SIG-M5 treated with dmso at 0.1 percent for 504 hours (cell line): ENCODE results near the gene ZNF740.
"Not testable (repeated sequence)": the region's sequence is repeated elsewhere in the genome, so short reads cannot be mapped to it uniquely, and the experiment has no call there.

Source experiments
- DNase-seq: peaks from one replicate; lab custom pipeline; 2025; ENCODE audit not compliant: unreplicated experiment; lab: John Stamatoyannopoulos, UW

The ZNF740 gene

DNA sequence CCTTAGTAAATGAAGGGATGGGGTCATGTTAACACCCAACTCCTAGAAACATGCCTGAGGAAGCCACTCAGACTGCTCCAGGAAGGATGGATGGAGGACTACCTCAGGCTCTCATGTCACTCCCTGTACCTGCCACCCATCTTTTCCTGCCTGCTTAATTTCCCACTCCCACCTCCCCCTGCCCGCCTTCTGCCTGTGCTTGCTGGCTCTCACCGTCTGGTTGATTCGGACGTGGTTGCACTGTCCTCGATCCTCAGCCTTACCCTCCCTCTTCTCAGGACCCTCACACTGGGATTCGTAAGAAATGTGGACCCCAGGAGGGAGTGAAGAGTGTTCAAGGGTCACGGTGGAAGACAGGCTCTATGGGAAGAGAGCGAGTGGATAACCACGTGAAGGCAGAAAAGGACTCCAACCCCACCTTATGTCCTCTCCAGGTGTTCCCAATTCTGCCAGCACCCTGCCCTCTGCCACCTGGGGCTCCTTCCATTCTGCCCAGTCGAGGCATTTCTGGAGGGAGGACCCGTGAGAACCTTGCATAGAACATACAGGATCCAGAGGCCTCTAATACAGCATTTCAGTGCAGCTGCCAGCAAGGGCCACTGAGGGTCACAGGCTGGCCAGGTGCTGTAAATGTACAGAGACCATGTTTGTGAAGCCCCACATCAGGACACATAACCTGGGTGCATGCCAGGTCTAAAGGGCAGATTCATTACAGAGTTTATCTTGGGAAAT lies 13.6 kb downstream of the ZNF740 start:
- DNase-seq: no peak

DNA sequence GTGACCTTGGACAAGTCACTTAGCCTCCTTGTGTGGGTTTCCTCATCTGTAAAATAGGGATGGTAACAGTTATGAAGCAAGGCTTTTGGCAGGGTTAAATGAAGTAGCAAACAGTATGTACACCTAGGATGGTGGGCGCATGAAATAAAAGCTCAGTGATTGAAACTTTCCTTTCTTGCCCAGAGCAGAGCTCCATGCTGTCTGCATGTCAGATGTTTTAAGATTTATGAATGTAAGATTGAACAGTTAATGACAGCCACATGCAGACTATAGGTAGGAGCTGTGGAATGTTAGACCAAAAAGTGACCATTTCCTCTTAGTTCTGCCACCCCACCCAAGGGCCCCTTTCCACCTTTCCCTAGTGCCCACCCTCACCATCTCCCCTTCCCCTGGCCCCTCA lies 14.5 kb downstream of the ZNF740 start:
- DNase-seq: no peak

DNA sequence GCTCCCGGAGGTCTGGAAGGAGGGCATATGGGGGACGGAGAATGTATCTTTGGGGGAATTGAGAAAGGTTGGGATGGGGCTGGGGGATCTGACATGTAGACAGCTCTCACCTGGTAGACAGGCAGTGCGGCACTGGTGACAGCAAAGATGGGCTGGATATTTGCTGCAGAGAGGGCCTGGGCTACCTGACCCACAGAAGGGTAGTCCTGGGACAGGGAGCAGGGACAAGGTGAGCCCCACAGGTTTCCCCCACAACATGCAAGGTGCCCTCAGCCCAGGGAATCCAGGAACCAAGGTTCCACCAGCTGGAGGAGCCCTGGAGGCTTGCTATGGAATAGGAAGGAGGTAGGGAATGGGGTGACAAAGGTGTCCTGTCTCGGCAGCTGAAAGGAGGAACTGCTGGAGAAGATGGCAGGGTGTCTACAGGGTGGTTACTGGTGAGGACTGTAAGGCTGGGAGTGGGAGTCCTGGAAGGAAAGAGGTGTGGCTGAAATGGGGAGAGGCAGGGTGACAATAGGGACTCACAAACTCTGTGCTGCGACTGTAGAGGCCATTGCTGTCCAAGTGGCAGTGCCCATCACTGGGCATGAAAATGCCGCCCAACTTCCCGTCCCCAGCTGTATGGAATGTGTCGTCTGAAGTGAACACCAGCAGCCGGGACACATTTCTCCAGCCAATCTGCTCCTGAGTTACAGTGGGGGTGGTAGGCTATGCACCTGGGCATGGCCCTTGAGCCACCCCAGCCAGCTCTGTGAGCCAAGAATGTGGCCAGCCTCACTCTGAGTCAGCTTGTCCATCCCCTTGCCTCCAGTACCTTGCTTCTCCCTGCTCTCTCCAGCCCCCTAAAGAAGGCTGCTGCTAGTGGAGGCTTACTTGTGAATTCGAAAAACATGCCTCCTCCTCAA lies 15.2 kb downstream of the ZNF740 start:
- DNase-seq: no peak

- no peak for DNase-seq
These were observed 16.0 kb downstream of the ZNF740 start for GRCh38 chr12:53196486-53196885.

- no peak for DNase-seq
These were observed 16.6 kb downstream of the ZNF740 start for GRCh38 chr12:53197011-53197640.

DNA sequence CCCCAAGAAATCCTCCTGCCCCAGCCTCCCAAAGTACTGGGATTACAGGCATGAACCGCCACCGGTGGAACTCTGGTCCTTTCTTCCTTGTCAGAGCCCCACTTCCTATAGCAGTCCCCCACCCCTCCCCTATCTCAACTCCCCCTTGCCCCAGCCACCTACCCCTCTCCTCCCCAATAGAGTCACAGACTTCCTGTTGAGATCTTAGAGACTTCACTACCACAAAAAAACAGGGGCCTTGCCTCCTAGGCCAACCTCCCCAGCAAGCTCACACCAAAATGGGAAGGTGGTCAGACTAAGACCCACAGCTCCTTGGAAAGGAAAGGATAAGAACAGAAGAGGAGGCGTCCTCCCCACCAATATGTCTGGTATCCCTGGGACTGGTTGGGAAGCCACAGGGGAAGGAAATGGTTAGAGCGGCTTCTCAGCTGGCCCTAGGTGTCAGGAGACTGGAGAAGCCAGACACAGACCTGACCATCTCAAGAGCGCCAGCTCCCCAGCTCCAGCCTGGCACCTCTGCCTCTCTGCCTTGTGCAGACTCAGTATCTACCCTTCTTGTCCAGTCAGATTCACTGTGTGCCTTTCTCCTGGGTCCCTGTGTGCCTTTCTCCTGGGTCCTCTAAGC lies 18.1 kb downstream of the ZNF740 start:
- DNase-seq: no peak

GRCh38 chr12:53199700-53200099 lies 19.2 kb downstream of the ZNF740 start:
- no peak for DNase-seq

DNA sequence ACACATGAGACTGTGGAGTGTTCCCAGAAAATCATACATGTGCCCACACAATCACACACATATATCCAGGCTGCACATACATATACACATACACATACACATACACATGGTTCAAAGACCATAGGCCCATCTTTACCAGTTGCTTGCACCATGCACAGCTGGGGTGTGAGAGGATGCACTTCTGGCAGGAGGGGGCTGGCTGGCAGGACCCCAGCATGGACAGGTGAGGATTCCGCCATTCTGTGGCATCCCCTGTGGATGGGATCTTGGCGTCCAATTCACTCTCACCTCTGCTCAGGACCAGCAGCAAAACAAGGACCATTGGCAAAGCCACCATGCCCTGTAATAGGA lies 19.6 kb downstream of the ZNF740 start:
- DNase-seq: no peak

DNA sequence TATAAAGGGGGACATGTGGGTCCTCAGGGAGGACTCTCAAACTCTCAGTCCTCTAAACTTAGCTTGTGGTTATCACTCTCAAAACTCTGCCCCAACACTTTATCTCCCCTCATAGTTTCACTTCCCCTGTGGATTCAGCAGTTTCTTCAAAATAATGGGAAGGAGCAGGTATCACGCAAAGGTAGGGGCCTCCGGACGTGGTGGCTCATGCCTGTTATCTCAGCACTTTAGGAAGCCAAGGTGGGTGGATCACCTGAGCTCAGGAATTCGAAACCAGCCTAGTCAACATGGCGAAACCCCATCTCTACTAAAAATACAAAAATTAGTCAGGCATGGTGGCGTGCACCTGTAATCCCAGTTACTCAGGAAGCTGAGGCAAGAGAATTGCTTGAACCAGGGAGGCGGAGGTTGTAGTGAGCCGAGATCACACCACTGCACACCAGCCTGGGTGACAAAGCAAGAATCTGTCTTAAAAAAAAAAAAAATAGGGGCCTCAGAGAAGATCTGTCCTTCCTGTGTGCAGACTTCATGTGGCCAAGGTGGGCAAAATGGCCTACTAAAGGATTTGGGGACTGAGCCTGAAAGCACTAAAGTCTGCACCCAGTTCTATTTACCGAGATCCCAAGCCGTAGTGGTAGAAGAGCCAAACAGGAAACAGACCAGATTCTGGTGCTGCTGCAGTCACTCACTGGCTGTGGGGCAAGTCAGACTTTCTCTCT lies 20.1 kb downstream of the ZNF740 start:
- DNase-seq: peak; percentile 51

- no peak for DNase-seq
These were observed 20.6 kb downstream of the ZNF740 start for GRCh38 chr12:53201177-53201541.

- DNase-seq: no peak
These were observed 21.1 kb downstream of the ZNF740 start for GRCh38 chr12:53201639-53202038.

- not testable (repeated sequence) for DNase-seq
These were observed 21.8 kb downstream of the ZNF740 start for GRCh38 chr12:53202316-53202715.

DNA sequence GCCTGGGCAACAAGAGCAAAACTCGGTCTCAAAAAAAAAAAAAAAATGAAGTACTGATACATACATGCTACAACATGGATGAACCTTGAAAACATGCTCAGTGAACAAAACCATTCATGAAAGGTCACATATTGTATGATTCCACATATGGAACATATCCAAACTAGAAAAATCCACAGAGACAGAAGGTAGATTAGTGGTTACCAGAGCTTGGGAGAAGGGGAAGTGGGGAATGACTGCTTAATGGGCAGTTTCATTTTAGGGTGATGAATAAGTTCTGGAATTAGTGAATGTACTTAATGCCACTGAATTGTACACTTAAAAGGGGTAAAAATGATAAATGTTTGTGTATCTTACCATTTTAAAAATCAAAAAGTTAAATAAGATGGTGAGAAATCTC lies 23.8 kb downstream of the ZNF740 start:
- DNase-seq: no peak

DNA sequence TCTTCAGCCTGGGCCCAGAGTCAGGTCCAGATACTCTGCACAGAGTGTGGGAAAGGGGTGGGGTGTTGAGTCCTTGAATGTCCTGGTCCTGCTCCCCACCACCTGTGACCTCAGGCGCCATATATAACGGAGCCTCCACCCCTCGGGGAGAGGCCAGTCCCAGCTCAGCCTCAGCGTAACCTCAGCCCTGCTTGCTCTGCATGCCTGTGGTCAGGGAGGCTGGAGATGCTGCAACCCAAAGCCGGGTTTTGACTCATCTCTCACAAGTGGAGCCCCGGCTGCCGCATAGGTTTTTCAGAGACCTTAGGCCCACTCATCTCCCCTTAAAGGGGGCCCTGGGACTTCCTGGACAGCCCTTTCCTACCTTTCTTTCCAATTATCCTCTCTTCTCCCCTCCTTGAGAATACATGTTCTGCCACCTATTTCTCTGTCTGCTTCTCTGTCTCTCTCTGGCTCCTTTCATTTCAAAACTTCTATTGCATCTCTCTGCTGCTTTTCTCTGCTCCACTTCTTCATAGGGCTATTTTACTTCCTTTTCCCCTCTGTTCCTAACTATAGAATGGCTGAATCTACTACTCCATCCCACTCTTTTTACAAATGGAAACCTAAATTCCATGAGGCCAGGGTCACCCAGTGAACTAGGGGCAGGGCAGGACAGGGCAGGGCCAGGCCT lies 25.4 kb downstream of the ZNF740 start:
- peak; percentile 74 for DNase-seq

DNA sequence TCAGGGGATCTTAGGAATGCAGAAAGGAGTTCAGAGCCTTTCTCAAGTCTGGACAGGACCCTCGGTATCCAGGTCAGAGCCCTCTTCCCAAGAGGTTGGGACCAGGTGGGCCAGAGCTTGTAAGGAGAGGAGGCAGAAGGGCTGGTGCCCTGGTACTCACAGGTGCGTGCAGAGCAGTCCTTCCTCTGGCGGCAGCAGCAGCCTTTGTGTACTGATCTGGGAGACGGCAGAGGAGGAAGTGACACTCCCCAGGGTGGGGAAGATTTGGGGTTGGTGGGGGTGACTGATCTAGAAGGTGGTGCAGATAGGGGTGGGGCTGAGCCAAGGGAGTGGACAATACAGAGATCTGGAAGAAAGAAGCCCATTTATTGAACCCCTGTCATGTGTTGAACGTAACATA lies 26.5 kb downstream of the ZNF740 start, which contains the start of gene ITGB7:
Gene ITGB7, minus strand, starts transcription at position 210 of the 400 bp plus-strand sequence. CDS start 6,808 bp downstream, outside the sequence.
- DNase-seq: peak; percentile 46

- no peak for DNase-seq
These were observed 27.9 kb downstream of the ZNF740 start for GRCh38 chr12:53208435-53208834.

- DNase-seq: peak; percentile 86
These were observed 28.4 kb downstream of the ZNF740 start for GRCh38 chr12:53208877-53209463.

DNA sequence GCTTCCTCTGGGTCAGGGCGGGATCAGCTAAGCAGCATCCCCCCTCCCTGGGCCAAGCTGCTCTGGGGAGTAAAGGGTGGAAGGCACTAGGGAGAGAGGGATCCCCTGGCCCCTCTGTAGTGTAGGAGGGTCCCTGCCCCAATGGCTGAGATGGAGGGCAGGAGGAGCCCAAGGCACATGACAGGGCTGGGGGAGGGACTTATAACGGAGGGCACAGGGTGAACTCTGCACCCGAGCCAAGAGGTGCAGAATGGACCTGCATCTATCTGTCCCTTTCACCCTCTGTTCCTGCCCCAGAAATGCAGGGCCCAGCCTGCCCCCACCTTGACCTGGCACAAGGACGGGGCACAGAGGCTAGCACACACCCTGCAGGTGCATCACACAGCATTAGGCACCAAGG lies 30.3 kb downstream of the ZNF740 start:
- no peak for DNase-seq

- peak; percentile 18 for DNase-seq
These were observed 31.2 kb downstream of the ZNF740 start for GRCh38 chr12:53211476-53212381.
